IPS DF 4.7 (cell line): ENCODE measurements around the gene LYSMD2.

Experiments
- DNase-seq: peaks from one replicate; pipeline ENCODE4 v3.0.0-alpha.2; 2013; ENCODE audit warnings: low spot score; ENCODE audit errors: extremely low read depth

The LYSMD2 gene

GRCh38 chr15:51751697-51752683, 14.5 kb upstream of the LYSMD2 start:
- DNase-seq = no peak

- DNase-seq = no peak
These were observed 13.6 kb upstream of the LYSMD2 start, which contains the start of gene TMOD2 for GRCh38 chr15:51750792-51751696. TSS of gene TMOD2 (plus strand) at chr15:51751597. CDS start at chr15:51766442, 14,845 bp downstream.

- no peak for DNase-seq
These were observed 12.7 kb upstream of the LYSMD2 start for GRCh38 chr15:51750186-51750585.

DNA sequence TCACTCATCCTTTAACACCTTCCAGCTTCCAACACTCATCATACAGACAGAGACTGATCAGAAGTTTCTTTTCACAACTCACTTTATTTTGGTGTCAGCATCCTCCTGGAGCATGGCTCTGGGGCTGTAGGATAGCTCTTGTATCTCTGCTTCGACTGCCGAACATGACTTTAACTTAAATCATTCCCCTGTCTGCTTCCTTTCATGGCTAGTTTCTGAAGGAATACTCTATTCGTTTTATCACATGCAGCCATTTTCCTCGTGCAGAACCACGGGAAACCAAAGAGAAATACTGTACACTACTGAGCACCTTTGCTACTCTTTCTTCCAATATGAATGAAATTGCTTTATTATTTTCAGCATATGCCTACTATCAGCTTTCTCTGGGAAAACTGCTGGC, 11.9 kb upstream of the LYSMD2 start:
- no peak for DNase-seq

GRCh38 chr15:51739061-51739712, 1.7 kb upstream of the LYSMD2 start:
- DNase-seq = no peak

GRCh38 chr15:51738553-51738952, 1.1 kb upstream of the LYSMD2 start:
- DNase-seq = no peak

GRCh38 chr15:51736751-51737521, 519 bp downstream of the LYSMD2 start:
- no peak for DNase-seq

DNA sequence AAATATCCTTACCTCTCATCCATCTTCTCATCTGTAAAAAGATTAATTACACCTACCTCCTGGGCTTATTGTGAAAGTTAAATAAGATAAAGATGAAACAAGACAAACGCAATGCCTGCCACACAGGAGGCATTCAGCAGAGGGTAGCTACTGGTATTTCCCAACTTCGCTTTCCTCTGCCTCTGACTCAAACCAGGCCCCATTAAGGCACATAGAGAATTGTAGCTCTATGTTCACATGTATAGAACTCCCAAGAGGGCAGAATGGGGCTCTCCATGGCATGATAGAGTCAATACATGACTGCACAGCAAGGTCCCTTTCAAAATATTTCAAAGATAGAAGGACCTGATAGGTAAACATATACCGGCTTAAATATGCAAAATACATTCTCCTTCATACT, 1.4 kb downstream of the LYSMD2 start:
- no peak for DNase-seq

GRCh38 chr15:51735228-51736010, 2.0 kb downstream of the LYSMD2 start:
- DNase-seq = no peak

GRCh38 chr15:51732646-51733045, 4.8 kb downstream of the LYSMD2 start:
- DNase-seq = no peak

- no peak for DNase-seq
These were observed 5.7 kb downstream of the LYSMD2 start for GRCh38 chr15:51731549-51732267.

DNA sequence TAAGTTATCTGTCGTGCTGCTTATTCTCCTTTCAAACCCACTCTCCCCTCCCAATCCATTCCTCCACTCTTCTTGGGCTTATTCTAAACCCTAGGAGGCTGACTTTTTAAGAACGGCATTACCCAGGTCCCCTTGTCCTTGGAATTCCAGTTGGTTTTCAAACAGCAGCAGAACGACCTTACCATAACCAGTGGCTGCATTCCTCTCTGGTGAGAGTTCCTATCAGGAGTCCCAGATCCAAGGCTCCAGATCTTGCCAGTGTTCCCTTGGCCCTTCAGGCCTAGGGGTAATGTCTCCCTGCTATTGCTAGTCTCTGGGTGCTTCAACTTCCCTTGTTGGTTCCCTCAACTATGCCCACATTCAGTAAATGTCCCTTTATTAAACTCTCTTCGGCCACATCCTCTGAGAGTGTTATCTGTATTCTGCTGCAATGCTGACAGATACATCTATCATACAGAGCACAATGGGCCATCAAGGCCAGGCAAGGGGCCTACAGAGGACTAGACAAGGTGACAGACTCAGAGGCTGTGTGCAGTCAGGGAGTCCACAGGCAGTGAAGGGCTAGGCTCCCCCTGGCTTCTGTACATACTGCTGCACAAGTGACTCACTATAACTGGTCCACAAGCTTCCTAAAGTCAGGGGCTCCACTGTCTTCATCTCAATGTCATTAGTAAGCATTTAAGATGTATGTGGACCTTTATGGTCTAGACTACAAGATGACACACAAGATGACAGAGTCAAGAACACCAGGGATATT, 10.1 kb downstream of the LYSMD2 start:
- DNase-seq = no peak

GRCh38 chr15:51726302-51727073, 11.0 kb downstream of the LYSMD2 start:
- peak; percentile 72 for DNase-seq

DNA sequence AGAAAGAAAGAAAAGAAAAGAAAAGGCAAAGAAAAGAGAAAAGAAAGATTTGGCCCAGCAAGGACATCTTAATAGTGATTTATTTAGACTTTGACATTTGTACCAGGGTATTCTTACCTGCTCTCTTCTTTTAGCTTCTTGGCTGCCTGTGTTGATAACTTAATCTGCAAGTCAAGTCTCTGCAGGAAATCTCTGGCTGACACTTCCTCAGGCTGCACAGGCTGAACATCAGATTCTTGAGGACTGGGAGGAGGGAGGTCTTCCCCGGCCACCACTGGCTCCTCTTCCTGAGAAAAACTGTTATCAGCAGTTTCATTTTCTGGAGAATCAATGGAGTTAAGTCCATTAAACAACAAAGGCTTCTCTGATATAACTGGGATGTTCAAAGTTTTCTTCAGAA, 12.8 kb downstream of the LYSMD2 start:
- DNase-seq = no peak

DNA sequence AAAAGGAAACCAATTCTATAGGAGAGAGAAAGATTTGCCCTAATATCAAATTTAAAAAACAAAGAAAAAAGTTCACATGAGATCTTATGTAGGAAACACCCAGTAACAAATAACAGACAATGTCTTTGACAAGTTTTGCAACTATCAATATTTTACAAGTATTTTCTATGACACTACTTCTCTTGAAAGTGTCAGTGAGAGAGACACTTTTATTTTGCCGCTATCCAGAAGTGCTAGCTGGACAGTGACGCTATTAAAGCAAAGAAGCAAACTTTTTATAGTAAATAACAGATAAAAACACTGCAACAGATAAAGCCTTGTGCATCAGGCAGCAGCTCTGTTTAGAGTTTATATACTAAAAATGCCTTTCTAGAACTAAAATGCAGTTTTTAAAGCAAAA, 13.3 kb downstream of the LYSMD2 start:
- no peak for DNase-seq

DNA sequence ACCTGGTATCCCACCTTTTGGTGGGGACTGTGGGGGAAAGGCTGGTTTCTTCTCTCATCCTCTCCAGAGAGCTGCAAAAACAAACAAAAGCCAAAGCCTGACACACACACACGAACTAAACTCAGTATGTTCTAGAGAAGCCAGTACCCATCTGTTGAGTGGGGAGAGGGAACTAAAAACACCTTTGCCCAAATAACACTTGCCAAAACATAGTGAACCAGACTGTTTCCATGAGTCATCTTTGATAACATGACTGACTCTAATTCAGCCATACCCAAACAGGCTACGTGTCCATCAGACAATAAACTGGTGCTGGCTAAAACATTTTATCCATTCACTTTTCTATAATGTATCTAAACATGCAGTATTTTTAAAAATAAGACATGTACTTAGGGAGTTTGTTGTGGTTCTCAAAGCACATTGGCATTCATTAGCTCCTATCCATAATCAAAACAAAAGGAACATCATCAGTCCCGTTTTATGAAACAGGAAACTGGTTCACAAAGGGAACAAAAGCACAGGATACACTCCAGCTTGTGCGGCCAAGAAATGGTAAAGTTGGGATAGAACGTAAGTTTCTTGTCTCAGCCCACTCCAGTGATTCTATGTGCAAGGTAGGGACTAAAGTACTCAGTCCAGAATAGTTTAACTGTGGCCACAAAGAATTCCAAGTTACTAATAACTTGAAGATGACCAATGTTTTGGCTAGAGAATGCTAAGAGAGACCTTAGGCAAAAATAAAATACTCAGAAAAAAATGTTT, 16.1 kb downstream of the LYSMD2 start:
- DNase-seq = no peak
